Measurements from ENCODE around the gene DTHD1. TPM values are rescaled to one million over a fixed set of nuclear protein-coding genes. Genes with fewer than 3 reads are reported as not detected.

DTHD1 gene
- not detected in 5 replicates for total RNA-seq (2022; extraction: Qiagen RNA extraction)

DNA sequence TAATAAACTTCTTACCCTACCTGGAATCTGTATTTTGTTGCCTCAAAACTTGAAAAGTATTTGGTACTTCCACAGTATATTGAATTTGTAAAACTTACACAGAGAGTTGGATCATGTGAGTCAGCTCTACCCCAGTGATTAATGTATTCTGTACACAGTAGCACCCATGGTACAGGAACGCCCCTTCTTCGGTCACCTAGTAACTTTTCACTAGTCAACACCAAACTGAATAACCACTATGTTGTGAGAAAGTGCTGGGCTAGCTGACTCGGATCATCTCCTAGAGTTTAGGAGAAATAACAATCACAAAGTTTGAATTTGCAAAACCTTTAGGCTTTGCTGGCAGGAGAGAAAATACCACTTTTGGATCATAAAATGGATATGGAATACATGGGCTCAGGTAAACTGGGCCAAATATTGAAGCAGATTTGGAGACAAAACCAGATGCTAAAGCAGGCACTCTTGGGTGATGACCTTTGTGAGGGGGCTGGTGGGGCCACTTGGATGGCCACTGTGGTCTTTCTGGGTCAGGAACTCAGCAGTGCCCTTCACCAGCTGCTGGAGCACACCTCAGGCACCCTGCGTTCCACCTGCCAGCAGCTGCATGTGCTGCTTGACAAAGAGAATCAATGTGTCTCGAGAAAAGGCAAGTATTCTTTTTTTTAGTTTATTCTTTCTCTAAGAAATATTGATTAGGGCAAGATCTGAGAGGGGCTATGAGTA lies at the start of gene DTHD1:
TSS of gene DTHD1 (plus strand) at position 233 of the 723 bp plus-strand sequence. CDS start at position 376, 143 bp downstream.

DNA sequence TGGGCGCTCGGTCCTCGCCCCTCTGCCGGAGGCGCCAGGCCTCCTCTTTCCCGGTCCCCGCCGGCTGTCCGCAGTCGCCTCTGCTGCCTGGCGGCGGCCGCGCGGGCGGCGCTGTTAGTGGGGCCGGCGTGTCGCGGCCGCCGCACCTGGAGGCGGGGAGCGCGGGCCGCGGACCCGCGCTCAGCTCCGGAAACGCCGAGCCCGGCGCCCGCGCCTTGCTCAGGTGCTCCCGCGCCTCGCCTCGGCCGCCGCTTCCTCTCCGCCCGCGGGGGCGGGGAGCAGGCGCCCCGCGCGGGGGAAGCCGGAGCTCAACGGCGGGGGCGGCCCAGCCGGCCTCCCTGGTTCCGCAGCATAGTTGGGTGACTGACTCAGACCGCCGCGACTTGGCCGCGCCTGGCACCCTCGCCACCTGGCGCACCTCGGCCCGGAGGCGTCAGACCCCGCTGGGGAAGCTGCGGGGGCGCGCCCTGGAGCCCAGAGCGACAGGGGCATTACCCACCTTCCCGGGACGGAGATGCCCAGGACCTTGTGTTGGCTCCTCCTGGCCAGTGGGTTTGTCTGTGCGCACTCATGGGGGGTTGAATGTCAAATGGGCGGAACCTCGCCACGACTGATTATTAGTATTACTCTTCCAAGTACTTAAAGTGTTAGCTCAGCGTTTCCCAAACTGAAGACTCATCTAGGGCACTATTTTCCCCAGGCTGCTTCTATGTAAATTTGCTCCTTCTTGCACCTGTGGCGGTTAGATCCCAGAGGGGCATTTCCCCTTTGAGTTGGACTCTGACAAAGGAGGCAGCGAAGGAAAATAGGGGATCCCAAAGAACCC lies 36.9 kb upstream of the DTHD1 start, which contains the start of gene ARAP2:
TSS of gene ARAP2 (minus strand) at position 258 of the 826 bp plus-strand sequence. CDS start 15,028 bp downstream, outside the sequence.

Other genes starting within 250 kb of the DTHD1 start
- 0.26 to 1.0 TPM (median 0.43 TPM) in 5 replicates for gene ARAP2, start 37.1 kb upstream of the DTHD1 start, total RNA-seq (2022; extraction: Qiagen RNA extraction)

All from A549 treated with Mapracorat at 1 μM for 4 hours (cell line).